Smooth muscle cell (in vitro differentiated cells): ENCODE measurements around the gene DNMBP. TPM values are rescaled to one million over a fixed set of nuclear protein-coding genes. Genes with fewer than 3 reads are reported as not detected.

Experiments used
- DNase-seq: peaks from one replicate; lab custom pipeline; 2025; ENCODE audit not compliant: unreplicated experiment; lab: John Stamatoyannopoulos, UW
- H2AFZ ChIP-seq: fragments of 200-600 bp; sonication (generic); 2 replicates; pipeline ENCODE4 v1.6.0; 2016; ENCODE audit warnings: antibody characterized with exemption, low read depth, mild to moderate bottlenecking
- H3F3A ChIP-seq: fragments of 200-600 bp; sonication (generic); 2 replicates; pipeline ENCODE4 v1.6.0; 2017; ENCODE audit warnings: antibody characterized with exemption, low read depth
- H3K27ac ChIP-seq: fragments of 200-600 bp; sonication (generic); 2 replicates; pipeline ENCODE4 v1.5.1; 2016; ENCODE audit warnings: low read depth, mild to moderate bottlenecking
- H3K27me3 ChIP-seq: fragments of 200-600 bp; sonication (generic); 2 replicates; pipeline ENCODE4 v1.6.1; 2016; ENCODE audit warnings: low read depth, mild to moderate bottlenecking
- H3K36me3 ChIP-seq: fragments of 200-600 bp; sonication (generic); 2 replicates; pipeline ENCODE4 v1.5.1; 2016; ENCODE audit warnings: low read depth
- H3K4me1 ChIP-seq: fragments of 200-600 bp; sonication (generic); 2 replicates; pipeline ENCODE4 v1.5.1; 2016; ENCODE audit warnings: low read depth
- H3K4me2 ChIP-seq: fragments of 200-600 bp; sonication (generic); 2 replicates; pipeline ENCODE4 v1.6.0; 2016; ENCODE audit warnings: mild to moderate bottlenecking
- H3K4me3 ChIP-seq: fragments of 200-600 bp; sonication (generic); 2 replicates; pipeline ENCODE4 v1.5.1; 2016; ENCODE audit warnings: mild to moderate bottlenecking
- H3K79me2 ChIP-seq: fragments of 200-600 bp; sonication (generic); 2 replicates; pipeline ENCODE4 v1.6.0; 2016; ENCODE audit warnings: low read depth, mild to moderate bottlenecking
- H3K9ac ChIP-seq: fragments of 200-600 bp; sonication (generic); 2 replicates; pipeline ENCODE4 v1.6.0; 2016; ENCODE audit warnings: low read depth
- H3K9me3 ChIP-seq: fragments of 200-600 bp; sonication (generic); replicated peaks from 2 replicates; pipeline ENCODE4 v1.5.1; 2016; ENCODE audit warnings: low read depth
- H4K20me1 ChIP-seq: fragments of 200-600 bp; sonication (generic); 2 replicates; pipeline ENCODE4 v1.6.0; 2016; ENCODE audit warnings: low read depth
- CTCF ChIP-seq: fragments of 200-600 bp; sonication (generic); IDR thresholded peaks from 2 replicates; pipeline ENCODE4 v1.5.1; 2017; ENCODE audit warnings: borderline replicate concordance, mild to moderate bottlenecking, antibody characterized with exemption; ENCODE audit not compliant: insufficient read depth, poor library complexity, severe bottlenecking
- WGBS: methylation state at CpG from one replicate; pipeline ENCODE4 v1.1.7; 2016; ENCODE audit warnings: low lambda C conversion rate; 5-methylcytosine and 5-hydroxymethylcytosine counted together
- polyA plus RNA-seq: library from polyadenylated mRNA; unstranded; fragments of >200 nt; fragmentation: Nextera tagmentation; extraction: Ambion mirVana; gene quantifications from 2 replicates; pipeline ENCODE4 v1.2.1, GENCODE V29; 2016
- total RNA-seq: library from RNA; depleted of rRNA; stranded (reverse); fragments of >200 nt; gene quantifications from 2 replicates; pipeline ENCODE4 v1.2.3, GENCODE V29; 2014

DNMBP gene
- total and polyA plus RNA-seq, 2 experiments from 2014 or later, result 9.4 to 17.9 TPM

GRCh38 chr10:99894613-99895012, 115.1 kb downstream of the DNMBP start:
- no peaks in the 10 kb centered on the region for H3K9me3 ChIP-seq
- H3K27ac ChIP-seq, result no peak overlapping the region
- peaks cover 3% of the 10 kb centered on the region for H4K20me1 ChIP-seq
- no peak overlapping the region for H3K4me3 ChIP-seq
- no peaks in the 10 kb centered on the region for H3K4me1 ChIP-seq
- no peak overlapping the region for H2AFZ ChIP-seq
- 98% methylated on average over 4 of the region's 4 CpGs for WGBS
- DNase-seq, result no peak
- H3K9ac ChIP-seq, result no peak overlapping the region
- no peaks in the 10 kb centered on the region for H3K27me3 ChIP-seq
- H3K36me3 ChIP-seq, result peaks cover 42% of the 10 kb centered on the region
- H3F3A ChIP-seq, result no peaks in the 10 kb centered on the region
- H3K79me2 ChIP-seq, result no peaks in the 10 kb centered on the region
- no peak for TF ChIP-seq CTCF
- H3K4me2 ChIP-seq, result no peak overlapping the region

- Histone ChIP-seq H2AFZ (no peak overlapping the region), H3K4me2 (no peak overlapping the region), H4K20me1 (peaks cover 3% of the 10 kb centered on the region), H3K4me1 (no peaks in the 10 kb centered on the region), H3K27ac (no peak overlapping the region), H3K36me3 (peaks cover 28% of the 10 kb centered on the region), H3K9me3 (no peaks in the 10 kb centered on the region), H3K4me3 (no peak overlapping the region), H3K9ac (no peak overlapping the region), H3K79me2 (no peaks in the 10 kb centered on the region), H3F3A (no peaks in the 10 kb centered on the region), H3K27me3 (no peaks in the 10 kb centered on the region)
- TF ChIP-seq CTCF, result no peak
- whole genome bisulfite sequencing, result 96% methylated on average over 4 of the region's 4 CpGs
- no peak for DNase-seq
Observed at GRCh38 chr10:99888622-99889021, 121.1 kb downstream of the DNMBP start.

GRCh38 chr10:99883523-99883922, 126.2 kb downstream of the DNMBP start:
- no peaks in the 10 kb centered on the region for H3K4me1 ChIP-seq
- no peaks in the 10 kb centered on the region for H3K27me3 ChIP-seq
- no peak overlapping the region for H3K4me2 ChIP-seq
- TF ChIP-seq CTCF, result no peak
- no peak for DNase-seq
- no peak overlapping the region for H3K9ac ChIP-seq
- peaks cover 37% of the 10 kb centered on the region for H3K36me3 ChIP-seq
- H3F3A ChIP-seq, result no peaks in the 10 kb centered on the region
- no peak overlapping the region for H2AFZ ChIP-seq
- no peak overlapping the region for H3K27ac ChIP-seq
- H4K20me1 ChIP-seq, result no peaks in the 10 kb centered on the region
- no peak overlapping the region for H3K4me3 ChIP-seq
- 53% methylated on average over 2 of the region's 2 CpGs for WGBS
- no peaks in the 10 kb centered on the region for H3K9me3 ChIP-seq
- H3K79me2 ChIP-seq, result no peaks in the 10 kb centered on the region

- H3K79me2 ChIP-seq, result no peaks in the 10 kb centered on the region
- H3K27me3 ChIP-seq, result no peaks in the 10 kb centered on the region
- no peak overlapping the region for H3K4me3 ChIP-seq
- no peak overlapping the region for H3K4me2 ChIP-seq
- no peaks in the 10 kb centered on the region for H3K9me3 ChIP-seq
- DNase-seq, result no peak
- H3K9ac ChIP-seq, result no peak overlapping the region
- no peaks in the 10 kb centered on the region for H4K20me1 ChIP-seq
- TF ChIP-seq CTCF, result no peak
- no peak overlapping the region for H3K27ac ChIP-seq
- H3K36me3 ChIP-seq, result peaks cover 39% of the 10 kb centered on the region
- no peak overlapping the region for H2AFZ ChIP-seq
- no peaks in the 10 kb centered on the region for H3K4me1 ChIP-seq
- 97% methylated on average over 5 of the region's 5 CpGs for WGBS
- no peaks in the 10 kb centered on the region for H3F3A ChIP-seq
Observed at GRCh38 chr10:99881371-99881770, 128.4 kb downstream of the DNMBP start.
